ENCODE measurements around the gene FAM174B.

DNA sequence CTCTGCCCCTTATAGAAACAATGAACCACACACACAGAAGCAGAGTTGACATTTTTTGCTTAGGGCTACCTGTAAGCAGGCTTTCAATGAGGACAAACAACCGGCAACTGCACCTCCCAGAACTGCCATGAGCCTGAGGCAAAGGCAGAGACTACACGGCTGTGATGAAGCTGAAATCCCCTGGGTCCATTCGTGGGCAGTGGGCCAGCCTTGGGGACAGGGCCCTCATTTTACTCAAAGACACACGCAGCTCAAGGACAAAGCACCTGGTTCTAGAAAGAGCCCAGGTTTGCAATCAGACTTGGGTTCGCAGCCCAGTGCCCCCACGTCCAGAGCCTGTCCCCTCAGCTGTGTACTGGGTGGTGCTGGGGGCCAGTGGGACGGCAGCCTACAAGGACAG lies 17.9 kb downstream of the FAM174B start:
- TF ChIP-seq TAF1 (IDR thresholded peaks at IDR 0.05; ENCODE audit: borderline replicate concordance, low read depth, low read length) (no peak), POLR2AphosphoS5 (IDR thresholded peaks at IDR 0.05; ENCODE audit: low read depth, low read length) (no peak)

Data from GM12892 (cell line).